Activated T-helper 17 cell treated with anti-CD3 and anti-CD28 coated beads, Interleukin-2, amount 50 U/mL, for 72 hours (primary cell): Measurements from ENCODE around the gene INTS1. TPM values are rescaled to one million over a fixed set of nuclear protein-coding genes. Genes with fewer than 3 reads are reported as not detected.
"Not testable (repeated sequence)": the region's sequence is repeated elsewhere in the genome, so short reads cannot be mapped to it uniquely, and the experiment has no call there.

Experiments used
- ATAC-seq: fragments of 150-1000 bp; cut with Tn5 transposase; replicated peaks from 2 replicates; pipeline ENCODE4 v1.10.0; 2021; ENCODE audit warnings: mild to moderate bottlenecking, moderate library complexity
- H3K27ac Mint-ChIP-seq: one replicate; pipeline ENCODE4 v1.8.0; 2022; ENCODE audit warnings: mixed read lengths
- H3K27me3 Mint-ChIP-seq: one replicate; pipeline ENCODE4 v1.8.0; 2022; ENCODE audit warnings: mixed read lengths
- H3K36me3 Mint-ChIP-seq: one replicate; pipeline ENCODE4 v1.8.0; 2022; ENCODE audit warnings: low read depth, mild to moderate bottlenecking, mixed read lengths
- H3K4me1 Mint-ChIP-seq: one replicate; pipeline ENCODE4 v1.8.0; 2022; ENCODE audit warnings: mixed read lengths
- H3K4me3 Mint-ChIP-seq: one replicate; pipeline ENCODE4 v1.8.0; 2022; ENCODE audit warnings: mild to moderate bottlenecking, mixed read lengths
- H3K9me3 Mint-ChIP-seq: one replicate; pipeline ENCODE4 v1.8.0; 2022; ENCODE audit warnings: mixed read lengths
- total RNA-seq, 2 donors: library from RNA; stranded (reverse); gene quantifications; one replicate each; pipeline ENCODE4 v1.2.3, GENCODE V29; 2022

The INTS1 gene
- total RNA-seq, 2 donors from 2014 or later = 116 to 147 TPM

GRCh38 chr7:1443587-1444200 is 60.5 kb downstream of the INTS1 start:
- not testable (repeated sequence) for H3K27ac Mint-ChIP-seq, H3K4me1 Mint-ChIP-seq, H3K36me3 Mint-ChIP-seq, ATAC-seq, H3K4me3 Mint-ChIP-seq, H3K27me3 Mint-ChIP-seq, H3K9me3 Mint-ChIP-seq

GRCh38 chr7:1442355-1443124 is 61.6 kb downstream of the INTS1 start:
- Mint-ChIP-seq H3K9me3 (no peaks in the 10 kb centered on the region), H3K4me1 (no peaks in the 10 kb centered on the region), H3K4me3 (no peak overlapping the region), H3K36me3 (no peaks in the 10 kb centered on the region), H3K27ac (no peak overlapping the region), H3K27me3 (no peaks in the 10 kb centered on the region)
- no peak for ATAC-seq

GRCh38 chr7:1441615-1442354 is 62.4 kb downstream of the INTS1 start:
- Mint-ChIP-seq H3K27me3 (no peaks in the 10 kb centered on the region), H3K27ac (no peak overlapping the region), H3K36me3 (no peaks in the 10 kb centered on the region), H3K4me3 (no peak overlapping the region), H3K4me1 (no peaks in the 10 kb centered on the region), H3K9me3 (no peaks in the 10 kb centered on the region)
- ATAC-seq = no peak

GRCh38 chr7:1440620-1441019 is 63.6 kb downstream of the INTS1 start:
- no peak overlapping the region for H3K27ac Mint-ChIP-seq
- H3K36me3 Mint-ChIP-seq = no peaks in the 10 kb centered on the region
- ATAC-seq = no peak
- H3K9me3 Mint-ChIP-seq = no peaks in the 10 kb centered on the region
- H3K4me3 Mint-ChIP-seq = no peak overlapping the region
- no peaks in the 10 kb centered on the region for H3K27me3 Mint-ChIP-seq
- no peaks in the 10 kb centered on the region for H3K4me1 Mint-ChIP-seq

GRCh38 chr7:1439373-1440363 is 64.5 kb downstream of the INTS1 start:
- no peaks in the 10 kb centered on the region for H3K36me3 Mint-ChIP-seq
- no peaks in the 10 kb centered on the region for H3K4me1 Mint-ChIP-seq
- no peaks in the 10 kb centered on the region for H3K9me3 Mint-ChIP-seq
- no peak overlapping the region for H3K27ac Mint-ChIP-seq
- H3K4me3 Mint-ChIP-seq = no peak overlapping the region
- no peak for ATAC-seq
- H3K27me3 Mint-ChIP-seq = no peaks in the 10 kb centered on the region

GRCh38 chr7:1438821-1439220 is 65.4 kb downstream of the INTS1 start:
- H3K27ac Mint-ChIP-seq = no peak overlapping the region
- no peaks in the 10 kb centered on the region for H3K4me1 Mint-ChIP-seq
- ATAC-seq = no peak
- no peak overlapping the region for H3K4me3 Mint-ChIP-seq
- H3K36me3 Mint-ChIP-seq = no peaks in the 10 kb centered on the region
- H3K27me3 Mint-ChIP-seq = no peaks in the 10 kb centered on the region
- no peaks in the 10 kb centered on the region for H3K9me3 Mint-ChIP-seq

GRCh38 chr7:1438208-1438607 is 66.0 kb downstream of the INTS1 start:
- H3K36me3 Mint-ChIP-seq = no peaks in the 10 kb centered on the region
- H3K4me1 Mint-ChIP-seq = no peaks in the 10 kb centered on the region
- H3K27ac Mint-ChIP-seq = no peak overlapping the region
- H3K4me3 Mint-ChIP-seq = no peak overlapping the region
- no peaks in the 10 kb centered on the region for H3K27me3 Mint-ChIP-seq
- no peaks in the 10 kb centered on the region for H3K9me3 Mint-ChIP-seq
- ATAC-seq = no peak

GRCh38 chr7:1437155-1437880 is 66.9 kb downstream of the INTS1 start:
- no peaks in the 10 kb centered on the region for H3K36me3 Mint-ChIP-seq

GRCh38 chr7:1436608-1437007 is 67.6 kb downstream of the INTS1 start:
- H3K9me3 Mint-ChIP-seq = no peaks in the 10 kb centered on the region
- H3K27me3 Mint-ChIP-seq = peaks cover 3% of the 10 kb centered on the region
- ATAC-seq = no peak
- H3K36me3 Mint-ChIP-seq = no peaks in the 10 kb centered on the region
- H3K27ac Mint-ChIP-seq = no peak overlapping the region
- H3K4me1 Mint-ChIP-seq = peaks cover 4% of the 10 kb centered on the region
- no peak overlapping the region for H3K4me3 Mint-ChIP-seq

More at GRCh38 chr7:1437155-1437880, 66.9 kb downstream of the INTS1 start:
- H3K4me3 Mint-ChIP-seq = no peak overlapping the region
- peaks cover 3% of the 10 kb centered on the region for H3K4me1 Mint-ChIP-seq
- H3K9me3 Mint-ChIP-seq = no peaks in the 10 kb centered on the region
- ATAC-seq = no peak
- H3K27me3 Mint-ChIP-seq = peaks cover 2% of the 10 kb centered on the region
- no peak overlapping the region for H3K27ac Mint-ChIP-seq

GRCh38 chr7:1434891-1435670 is 69.1 kb downstream of the INTS1 start:
- Mint-ChIP-seq H3K4me1 (peaks cover 4% of the 10 kb centered on the region), H3K27me3 (peaks cover 3% of the 10 kb centered on the region), H3K27ac (no peak overlapping the region), H3K4me3 (no peak overlapping the region), H3K36me3 (no peaks in the 10 kb centered on the region), H3K9me3 (no peaks in the 10 kb centered on the region)
- ATAC-seq = no peak

GRCh38 chr7:1434165-1434718 is 69.9 kb downstream of the INTS1 start:
- H3K9me3 Mint-ChIP-seq = no peaks in the 10 kb centered on the region
- no peak overlapping the region for H3K4me3 Mint-ChIP-seq
- peaks cover 3% of the 10 kb centered on the region for H3K27me3 Mint-ChIP-seq
- no peak overlapping the region for H3K27ac Mint-ChIP-seq
- ATAC-seq = no peak
- H3K36me3 Mint-ChIP-seq = no peaks in the 10 kb centered on the region
- H3K4me1 Mint-ChIP-seq = peaks cover 4% of the 10 kb centered on the region

- peaks cover 3% of the 10 kb centered on the region for H3K27me3 Mint-ChIP-seq
- no peak overlapping the region for H3K4me3 Mint-ChIP-seq
- no peak overlapping the region for H3K27ac Mint-ChIP-seq
- H3K9me3 Mint-ChIP-seq = no peaks in the 10 kb centered on the region
- no peak for ATAC-seq
- H3K4me1 Mint-ChIP-seq = peaks cover 4% of the 10 kb centered on the region
- H3K36me3 Mint-ChIP-seq = no peaks in the 10 kb centered on the region
These were observed 70.9 kb downstream of the INTS1 start for GRCh38 chr7:1433128-1433920.
